H1 (cell line): ENCODE measurements around the gene RMDN3. TPM values are rescaled to one million over a fixed set of nuclear protein-coding genes. Genes with fewer than 3 reads are reported as not detected.

Experiments
- BACH1 ChIP-seq: IDR thresholded peaks from 2 replicates; pipeline ENCODE4 v1.6.1; 2012; ENCODE audit warnings: low read length, improper control_type of control experiment
- CHD1 ChIP-seq: IDR thresholded peaks from 2 replicates; pipeline ENCODE4 v1.6.1; 2012; ENCODE audit warnings: low read depth, low read length, improper control_type of control experiment
- CTBP2 ChIP-seq: IDR thresholded peaks from 2 replicates; pipeline ENCODE4 v1.7.0; 2011; ENCODE audit warnings: borderline replicate concordance, mild to moderate bottlenecking, moderate library complexity, mixed read lengths, low read length; ENCODE audit not compliant: insufficient read depth, insufficient read length
- HDAC6 ChIP-seq: IDR thresholded peaks from one replicate; pipeline ENCODE4 v1.7.1; 2012; ENCODE audit warnings: low read depth, mild to moderate bottlenecking, inconsistent platforms, low read length, moderate library complexity
- KDM5A ChIP-seq: fragments of 200-600 bp; IDR thresholded peaks from 2 replicates; pipeline ENCODE4 v1.7.1; 2012; ENCODE audit warnings: mild to moderate bottlenecking, low read length, inconsistent platforms, mixed read lengths
- SP1 ChIP-seq: IDR thresholded peaks from 2 replicates; pipeline ENCODE4 v1.6.1; 2011; ENCODE audit warnings: low read depth, low read length
- SRF ChIP-seq: IDR thresholded peaks from 2 replicates; pipeline ENCODE4 v1.6.1; 2011; ENCODE audit warnings: mild to moderate bottlenecking, low read depth, low read length, moderate library complexity
- TAF7 ChIP-seq: optimal IDR thresholded peaks from 2 replicates; pipeline ENCODE3; 2011; ENCODE audit warnings: low read depth, mild to moderate bottlenecking, inconsistent platforms, low read length, moderate library complexity, borderline replicate concordance
- polyA plus RNA-seq, 7 experiments: library from polyadenylated mRNA; depleted of rRNA in 3 of 7; stranded (reverse) in 5 of 7; unstranded in 2 of 7; fragments of >200 nt in 5 of 7; fragments of 200-250 nt in 2 of 7; gene quantifications; 1 replicate in 5 of 7; 2 replicates in 1 of 7; 4 replicates in 1 of 7; pipeline versions ENCODE4 v1.2.1 to v1.2.3, GENCODE V29; 2011 to 2013; ENCODE audit warnings: missing spikeins in 2 of 7, mixed read lengths in 2 of 7
- total RNA-seq: library from RNA; stranded (reverse); fragmentation: NEBNext Ultra II Directional; extraction: Animal tissue kit (Norgen Biotek cat#: 25700); gene quantifications from 2 replicates; pipeline ENCODE4 v1.2.1, GENCODE V29; 2021
- TF ChIP-seq, protein P1 (sequence below): fragments of 300-600 bp; sonication (generic); IDR thresholded peaks from 2 replicates; pipeline ENCODE4 v1.7.1; 2012; ENCODE audit warnings: low read length, moderate library complexity, mild to moderate bottlenecking, inconsistent platforms; ENCODE audit not compliant: insufficient replicate concordance
- TF ChIP-seq, protein P2 (sequence below): IDR thresholded peaks from 2 replicates; pipeline ENCODE4 v1.6.1; 2012; ENCODE audit warnings: inconsistent platforms

The RMDN3 gene
- total and polyA plus RNA-seq, 2 of the 8 experiments (the other 6 are each of a cell fraction or from before 2014, with no cell fraction given) = 10.8 to 24.1 TPM

DNA sequence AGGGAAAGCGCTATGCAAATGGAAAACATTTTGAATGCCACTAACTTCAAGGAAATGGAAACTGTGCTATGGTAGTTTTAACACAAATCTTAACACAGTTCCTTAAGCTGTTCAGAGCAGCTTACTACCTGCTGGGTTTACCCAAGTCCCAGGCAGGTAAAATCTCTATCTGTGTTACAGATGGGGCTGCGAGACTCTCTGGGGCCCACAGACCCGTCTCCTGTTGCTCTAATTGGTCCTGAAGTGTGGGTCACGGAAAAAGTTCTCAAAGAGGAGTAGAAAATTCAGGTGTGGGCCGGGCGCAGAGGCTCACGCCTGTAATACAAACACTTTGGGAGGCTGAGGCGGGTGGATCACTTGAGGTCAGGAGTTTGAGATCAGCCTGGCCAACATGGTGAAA, 34.9 kb upstream of the RMDN3 start (continued):
- TF ChIP-seq, protein P1, sequence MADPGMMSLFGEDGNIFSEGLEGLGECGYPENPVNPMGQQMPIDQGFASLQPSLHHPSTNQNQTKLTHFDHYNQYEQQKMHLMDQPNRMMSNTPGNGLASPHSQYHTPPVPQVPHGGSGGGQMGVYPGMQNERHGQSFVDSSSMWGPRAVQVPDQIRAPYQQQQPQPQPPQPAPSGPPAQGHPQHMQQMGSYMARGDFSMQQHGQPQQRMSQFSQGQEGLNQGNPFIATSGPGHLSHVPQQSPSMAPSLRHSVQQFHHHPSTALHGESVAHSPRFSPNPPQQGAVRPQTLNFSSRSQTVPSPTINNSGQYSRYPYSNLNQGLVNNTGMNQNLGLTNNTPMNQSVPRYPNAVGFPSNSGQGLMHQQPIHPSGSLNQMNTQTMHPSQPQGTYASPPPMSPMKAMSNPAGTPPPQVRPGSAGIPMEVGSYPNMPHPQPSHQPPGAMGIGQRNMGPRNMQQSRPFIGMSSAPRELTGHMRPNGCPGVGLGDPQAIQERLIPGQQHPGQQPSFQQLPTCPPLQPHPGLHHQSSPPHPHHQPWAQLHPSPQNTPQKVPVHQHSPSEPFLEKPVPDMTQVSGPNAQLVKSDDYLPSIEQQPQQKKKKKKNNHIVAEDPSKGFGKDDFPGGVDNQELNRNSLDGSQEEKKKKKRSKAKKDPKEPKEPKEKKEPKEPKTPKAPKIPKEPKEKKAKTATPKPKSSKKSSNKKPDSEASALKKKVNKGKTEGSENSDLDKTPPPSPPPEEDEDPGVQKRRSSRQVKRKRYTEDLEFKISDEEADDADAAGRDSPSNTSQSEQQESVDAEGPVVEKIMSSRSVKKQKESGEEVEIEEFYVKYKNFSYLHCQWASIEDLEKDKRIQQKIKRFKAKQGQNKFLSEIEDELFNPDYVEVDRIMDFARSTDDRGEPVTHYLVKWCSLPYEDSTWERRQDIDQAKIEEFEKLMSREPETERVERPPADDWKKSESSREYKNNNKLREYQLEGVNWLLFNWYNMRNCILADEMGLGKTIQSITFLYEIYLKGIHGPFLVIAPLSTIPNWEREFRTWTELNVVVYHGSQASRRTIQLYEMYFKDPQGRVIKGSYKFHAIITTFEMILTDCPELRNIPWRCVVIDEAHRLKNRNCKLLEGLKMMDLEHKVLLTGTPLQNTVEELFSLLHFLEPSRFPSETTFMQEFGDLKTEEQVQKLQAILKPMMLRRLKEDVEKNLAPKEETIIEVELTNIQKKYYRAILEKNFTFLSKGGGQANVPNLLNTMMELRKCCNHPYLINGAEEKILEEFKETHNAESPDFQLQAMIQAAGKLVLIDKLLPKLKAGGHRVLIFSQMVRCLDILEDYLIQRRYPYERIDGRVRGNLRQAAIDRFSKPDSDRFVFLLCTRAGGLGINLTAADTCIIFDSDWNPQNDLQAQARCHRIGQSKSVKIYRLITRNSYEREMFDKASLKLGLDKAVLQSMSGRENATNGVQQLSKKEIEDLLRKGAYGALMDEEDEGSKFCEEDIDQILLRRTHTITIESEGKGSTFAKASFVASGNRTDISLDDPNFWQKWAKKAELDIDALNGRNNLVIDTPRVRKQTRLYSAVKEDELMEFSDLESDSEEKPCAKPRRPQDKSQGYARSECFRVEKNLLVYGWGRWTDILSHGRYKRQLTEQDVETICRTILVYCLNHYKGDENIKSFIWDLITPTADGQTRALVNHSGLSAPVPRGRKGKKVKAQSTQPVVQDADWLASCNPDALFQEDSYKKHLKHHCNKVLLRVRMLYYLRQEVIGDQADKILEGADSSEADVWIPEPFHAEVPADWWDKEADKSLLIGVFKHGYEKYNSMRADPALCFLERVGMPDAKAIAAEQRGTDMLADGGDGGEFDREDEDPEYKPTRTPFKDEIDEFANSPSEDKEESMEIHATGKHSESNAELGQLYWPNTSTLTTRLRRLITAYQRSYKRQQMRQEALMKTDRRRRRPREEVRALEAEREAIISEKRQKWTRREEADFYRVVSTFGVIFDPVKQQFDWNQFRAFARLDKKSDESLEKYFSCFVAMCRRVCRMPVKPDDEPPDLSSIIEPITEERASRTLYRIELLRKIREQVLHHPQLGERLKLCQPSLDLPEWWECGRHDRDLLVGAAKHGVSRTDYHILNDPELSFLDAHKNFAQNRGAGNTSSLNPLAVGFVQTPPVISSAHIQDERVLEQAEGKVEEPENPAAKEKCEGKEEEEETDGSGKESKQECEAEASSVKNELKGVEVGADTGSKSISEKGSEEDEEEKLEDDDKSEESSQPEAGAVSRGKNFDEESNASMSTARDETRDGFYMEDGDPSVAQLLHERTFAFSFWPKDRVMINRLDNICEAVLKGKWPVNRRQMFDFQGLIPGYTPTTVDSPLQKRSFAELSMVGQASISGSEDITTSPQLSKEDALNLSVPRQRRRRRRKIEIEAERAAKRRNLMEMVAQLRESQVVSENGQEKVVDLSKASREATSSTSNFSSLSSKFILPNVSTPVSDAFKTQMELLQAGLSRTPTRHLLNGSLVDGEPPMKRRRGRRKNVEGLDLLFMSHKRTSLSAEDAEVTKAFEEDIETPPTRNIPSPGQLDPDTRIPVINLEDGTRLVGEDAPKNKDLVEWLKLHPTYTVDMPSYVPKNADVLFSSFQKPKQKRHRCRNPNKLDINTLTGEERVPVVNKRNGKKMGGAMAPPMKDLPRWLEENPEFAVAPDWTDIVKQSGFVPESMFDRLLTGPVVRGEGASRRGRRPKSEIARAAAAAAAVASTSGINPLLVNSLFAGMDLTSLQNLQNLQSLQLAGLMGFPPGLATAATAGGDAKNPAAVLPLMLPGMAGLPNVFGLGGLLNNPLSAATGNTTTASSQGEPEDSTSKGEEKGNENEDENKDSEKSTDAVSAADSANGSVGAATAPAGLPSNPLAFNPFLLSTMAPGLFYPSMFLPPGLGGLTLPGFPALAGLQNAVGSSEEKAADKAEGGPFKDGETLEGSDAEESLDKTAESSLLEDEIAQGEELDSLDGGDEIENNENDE = no peak
- TF ChIP-seq, protein P2, sequence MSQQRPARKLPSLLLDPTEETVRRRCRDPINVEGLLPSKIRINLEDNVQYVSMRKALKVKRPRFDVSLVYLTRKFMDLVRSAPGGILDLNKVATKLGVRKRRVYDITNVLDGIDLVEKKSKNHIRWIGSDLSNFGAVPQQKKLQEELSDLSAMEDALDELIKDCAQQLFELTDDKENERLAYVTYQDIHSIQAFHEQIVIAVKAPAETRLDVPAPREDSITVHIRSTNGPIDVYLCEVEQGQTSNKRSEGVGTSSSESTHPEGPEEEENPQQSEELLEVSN = no peak
- no peak for TF ChIP-seq CHD1
- TF ChIP-seq HDAC6 = no peak
- no peak for TF ChIP-seq SRF
- TF ChIP-seq CTBP2 = no peak
- TF ChIP-seq TAF7 = no peak
- TF ChIP-seq KDM5A = no peak
- no peak for TF ChIP-seq SP1
- TF ChIP-seq BACH1 = no peak
